ENCODE results near the gene RNF144B. TPM values are rescaled to one million over a fixed set of nuclear protein-coding genes. Genes with fewer than 3 reads are reported as not detected.

The RNF144B gene
- total RNA-seq, 1 experiment from 2014 or later: 1.3 TPM

- no peak for DNase-seq (ENCODE audit: low read depth)
These were observed 98.7 kb downstream of the RNF144B start for GRCh38 chr6:18485660-18486435.

GRCh38 chr6:18488004-18488403 lies 100.9 kb downstream of the RNF144B start:
- no peak for DNase-seq (ENCODE audit: low read depth)

GRCh38 chr6:18488526-18489270 lies 101.5 kb downstream of the RNF144B start:
- DNase-seq (ENCODE audit: low read depth): peak; percentile 39

GRCh38 chr6:18489335-18489734 lies 102.2 kb downstream of the RNF144B start:
- DNase-seq (ENCODE audit: low read depth): no peak

- DNase-seq (ENCODE audit: low read depth): no peak
These were observed 104.3 kb downstream of the RNF144B start for GRCh38 chr6:18491308-18492045.

- DNase-seq (ENCODE audit: low read depth): no peak
These were observed 105.8 kb downstream of the RNF144B start for GRCh38 chr6:18492972-18493371.

- no peak for DNase-seq (ENCODE audit: low read depth)
These were observed 106.3 kb downstream of the RNF144B start for GRCh38 chr6:18493382-18493891.

GRCh38 chr6:18493925-18494324 lies 106.8 kb downstream of the RNF144B start:
- DNase-seq (ENCODE audit: low read depth): no peak

GRCh38 chr6:18495236-18495635 lies 108.1 kb downstream of the RNF144B start:
- DNase-seq (ENCODE audit: low read depth): no peak

- DNase-seq (ENCODE audit: low read depth): no peak
These were observed 109.3 kb downstream of the RNF144B start for GRCh38 chr6:18496462-18496861.

- DNase-seq (ENCODE audit: low read depth): no peak
These were observed 109.9 kb downstream of the RNF144B start for GRCh38 chr6:18497006-18497405.

- DNase-seq (ENCODE audit: low read depth): no peak
These were observed 111.3 kb downstream of the RNF144B start for GRCh38 chr6:18498408-18498807.

- DNase-seq (ENCODE audit: low read depth): no peak
These were observed 113.9 kb downstream of the RNF144B start for GRCh38 chr6:18500921-18501662.

DNA sequence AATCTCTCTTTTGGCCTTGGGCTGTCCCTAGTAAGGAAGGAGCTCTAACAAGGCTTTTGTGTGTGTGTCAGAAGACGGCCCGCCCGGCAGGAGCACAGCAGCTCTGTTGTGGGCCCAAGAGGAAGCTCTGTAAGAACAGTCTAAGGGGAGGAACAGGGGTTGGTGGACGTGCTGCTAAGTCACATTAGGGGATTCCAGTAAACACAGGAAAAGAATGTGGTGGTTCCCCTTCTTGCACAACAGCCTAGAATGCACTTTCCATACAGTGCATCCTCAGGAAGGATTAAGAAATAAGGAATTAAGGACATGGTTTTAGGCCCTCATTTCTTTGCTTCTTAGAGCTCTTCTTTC lies 114.5 kb downstream of the RNF144B start:
- no peak for DNase-seq (ENCODE audit: low read depth)

DNA sequence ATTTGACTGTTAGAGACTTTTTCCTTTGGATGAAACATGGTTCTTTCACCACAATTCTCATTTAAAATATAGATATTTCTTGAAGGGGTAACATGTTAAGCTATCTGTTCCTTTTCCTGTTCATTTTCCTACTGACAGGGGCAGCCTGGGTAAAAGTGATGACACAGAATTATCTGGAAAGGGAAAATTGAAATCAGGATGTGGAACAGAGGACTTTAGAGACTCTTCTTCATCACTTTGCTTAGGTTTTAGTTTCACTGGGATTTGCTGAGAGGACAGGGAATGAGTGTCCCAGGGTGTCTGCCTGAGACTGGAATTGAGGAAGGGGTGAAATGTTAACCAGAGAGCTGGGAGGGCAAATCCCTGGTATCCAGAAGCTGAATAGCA lies 116.0 kb downstream of the RNF144B start:
- no peak for DNase-seq (ENCODE audit: low read depth)

GRCh38 chr6:18503593-18504231 lies 116.6 kb downstream of the RNF144B start:
- DNase-seq (ENCODE audit: low read depth): peak; percentile 66

DNA sequence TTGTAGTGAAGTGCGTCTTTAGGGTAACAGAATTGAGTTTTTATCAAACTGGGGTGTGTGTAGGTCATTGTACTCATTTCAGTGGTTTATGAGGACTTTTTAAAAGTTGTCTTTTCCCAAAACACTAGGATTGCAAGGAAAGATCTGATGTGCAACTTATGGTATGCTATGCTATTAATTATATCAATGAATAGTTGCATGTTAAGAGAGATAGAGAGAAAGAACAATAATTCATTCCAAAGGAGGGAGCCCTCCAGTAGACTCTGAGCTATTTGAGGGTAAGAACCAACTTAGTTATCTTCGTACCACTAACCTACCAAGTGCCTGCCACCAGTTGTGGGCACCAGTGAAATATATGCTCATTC lies 117.1 kb downstream of the RNF144B start:
- no peak for DNase-seq (ENCODE audit: low read depth)

- no peak for DNase-seq (ENCODE audit: low read depth)
These were observed 119.3 kb downstream of the RNF144B start for GRCh38 chr6:18506382-18507017.

GRCh38 chr6:18507018-18507415 lies 119.9 kb downstream of the RNF144B start:
- DNase-seq (ENCODE audit: low read depth): no peak

DNA sequence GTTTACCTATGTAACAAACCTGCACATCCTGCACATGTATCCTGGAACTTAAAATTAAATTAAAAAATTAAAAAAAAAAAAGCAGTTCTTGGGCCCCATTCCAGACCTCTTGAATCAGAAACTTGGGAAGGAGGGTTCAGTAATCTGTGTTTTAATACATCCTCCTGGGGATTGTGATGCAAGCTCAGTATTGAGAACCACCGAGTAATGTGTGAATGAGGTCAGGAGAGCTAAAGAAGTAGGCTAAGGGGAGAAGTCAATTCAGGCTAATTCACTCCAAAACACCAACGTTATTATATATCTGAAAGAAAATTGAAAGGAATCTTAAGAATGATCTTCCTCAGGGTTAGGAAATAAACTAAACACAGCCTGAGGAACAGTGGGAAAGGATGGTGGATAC lies 120.4 kb downstream of the RNF144B start:
- no peak for DNase-seq (ENCODE audit: low read depth)
